ENCODE measurements around the gene CDH23.

GRCh38 chr10:71531485-71532446, 135.0 kb downstream of the CDH23 start:
- TF ChIP-seq CTCF (IDR thresholded peaks at IDR 0.05; ENCODE audit: low read depth, low read length, poor library complexity, severe bottlenecking) (no peak), EZH2phosphoT487 (IDR thresholded peaks at IDR 0.05; ENCODE audit: borderline replicate concordance, low read length) (no peak)
